ENCODE data around the gene ECE1. TPM values are rescaled to one million over a fixed set of nuclear protein-coding genes. Genes with fewer than 3 reads are reported as not detected.
"Not testable (repeated sequence)": the region's sequence is repeated elsewhere in the genome, so short reads cannot be mapped to it uniquely, and the experiment has no call there.

Gene ECE1
- total RNA-seq, 4 donors from 2014 or later, result 68.3 to 94.7 (median 69.9) TPM

- Histone ChIP-seq H3K4me3 (no peak overlapping the region), H3K4me1 (no peaks in the 10 kb centered on the region), H3K27ac (no peak overlapping the region), H3K36me3 (no peaks in the 10 kb centered on the region), H3K9me3 (no peaks in the 10 kb centered on the region), H3K27me3 (no peaks in the 10 kb centered on the region)
- no peak for TF ChIP-seq POLR2AphosphoS5 (IDR thresholded peaks at IDR 0.05)
- no peak for TF ChIP-seq CTCF (IDR thresholded peaks at IDR 0.05)
- TF ChIP-seq EP300 (IDR thresholded peaks at IDR 0.05), result no peak
- TF ChIP-seq POLR2A (IDR thresholded peaks at IDR 0.05), result no peak
- WGBS, 2 donors (ENCODE audit: low coverage in 1 of 2), result 89 to 95% methylated on average over 3 to 5 of the region's 5 CpGs
- no peak for ATAC-seq
Measured at GRCh38 chr1:21205416-21205815, 84.8 kb downstream of the ECE1 start.

- H3K4me1 ChIP-seq, result no peaks in the 10 kb centered on the region
- TF ChIP-seq CTCF (IDR thresholded peaks at IDR 0.05), result no peak
- no peak for TF ChIP-seq POLR2AphosphoS5 (IDR thresholded peaks at IDR 0.05)
- no peak for TF ChIP-seq POLR2A (IDR thresholded peaks at IDR 0.05)
- TF ChIP-seq EP300 (IDR thresholded peaks at IDR 0.05), result no peak
- H3K9me3 ChIP-seq, result no peaks in the 10 kb centered on the region
- H3K27me3 ChIP-seq, result no peaks in the 10 kb centered on the region
- no peak for ATAC-seq
- no peak overlapping the region for H3K4me3 ChIP-seq
- H3K27ac ChIP-seq, result no peak overlapping the region
- WGBS, 2 donors (ENCODE audit: low coverage in 1 of 2), result 83 to 95% methylated on average over 4 of the region's 4 CpGs
- no peaks in the 10 kb centered on the region for H3K36me3 ChIP-seq
Measured at GRCh38 chr1:21201650-21202049, 88.6 kb downstream of the ECE1 start.

- H3K27me3 ChIP-seq, H3K36me3 ChIP-seq, H3K4me1 ChIP-seq, H3K4me3 ChIP-seq, H3K9me3 ChIP-seq, H3K27ac ChIP-seq, ATAC-seq: not testable (repeated sequence)
- 100% methylated on average over 4 of the region's 5 CpGs; no CpG with 5 or more reads in 1 of the 2 donors for WGBS, 2 donors (ENCODE audit: low coverage in 1 of 2)
Measured at GRCh38 chr1:21201238-21201637, 89.0 kb downstream of the ECE1 start.

GRCh38 chr1:21200767-21201166 lies 89.5 kb downstream of the ECE1 start:
- TF ChIP-seq EP300 (IDR thresholded peaks at IDR 0.05) (no peak), POLR2AphosphoS5 (IDR thresholded peaks at IDR 0.05) (no peak), POLR2A (IDR thresholded peaks at IDR 0.05) (no peak), CTCF (IDR thresholded peaks at IDR 0.05) (no peak)
- WGBS, 2 donors (ENCODE audit: low coverage in 1 of 2), result 80 to 89% methylated on average over 6 of the region's 6 CpGs
- no peaks in the 10 kb centered on the region for H3K4me1 ChIP-seq

GRCh38 chr1:21198929-21199328 lies 91.3 kb downstream of the ECE1 start:
- no peak for TF ChIP-seq POLR2A (IDR thresholded peaks at IDR 0.05)
- no peak for TF ChIP-seq POLR2AphosphoS5 (IDR thresholded peaks at IDR 0.05)
- no peak for TF ChIP-seq EP300 (IDR thresholded peaks at IDR 0.05)
- TF ChIP-seq CTCF (IDR thresholded peaks at IDR 0.05), result no peak
- Histone ChIP-seq H3K4me3 (no peak overlapping the region), H3K27me3 (no peaks in the 10 kb centered on the region), H3K9me3 (no peaks in the 10 kb centered on the region), H3K36me3 (no peaks in the 10 kb centered on the region), H3K4me1 (peaks cover 0 to 7% (median 0%) of the 10 kb centered on the region in 3 donors), H3K27ac (no peak overlapping the region)
- WGBS, 2 donors (ENCODE audit: low coverage in 1 of 2), result 56 to 80% methylated on average over 1 to 4 of the region's 4 CpGs
- no peak for ATAC-seq

More at GRCh38 chr1:21200767-21201166, 89.5 kb downstream of the ECE1 start:
- Histone ChIP-seq H3K27me3 (no peaks in the 10 kb centered on the region), H3K4me3 (no peak overlapping the region), H3K27ac (no peak overlapping the region), H3K9me3 (no peaks in the 10 kb centered on the region), H3K36me3 (no peaks in the 10 kb centered on the region)
- ATAC-seq, result no peak
